ENCODE measurements around the gene MAML2.
A peak's percentile ranks its signal among the peaks of the same experiment; 100 is the strongest.

Gene MAML2

DNA sequence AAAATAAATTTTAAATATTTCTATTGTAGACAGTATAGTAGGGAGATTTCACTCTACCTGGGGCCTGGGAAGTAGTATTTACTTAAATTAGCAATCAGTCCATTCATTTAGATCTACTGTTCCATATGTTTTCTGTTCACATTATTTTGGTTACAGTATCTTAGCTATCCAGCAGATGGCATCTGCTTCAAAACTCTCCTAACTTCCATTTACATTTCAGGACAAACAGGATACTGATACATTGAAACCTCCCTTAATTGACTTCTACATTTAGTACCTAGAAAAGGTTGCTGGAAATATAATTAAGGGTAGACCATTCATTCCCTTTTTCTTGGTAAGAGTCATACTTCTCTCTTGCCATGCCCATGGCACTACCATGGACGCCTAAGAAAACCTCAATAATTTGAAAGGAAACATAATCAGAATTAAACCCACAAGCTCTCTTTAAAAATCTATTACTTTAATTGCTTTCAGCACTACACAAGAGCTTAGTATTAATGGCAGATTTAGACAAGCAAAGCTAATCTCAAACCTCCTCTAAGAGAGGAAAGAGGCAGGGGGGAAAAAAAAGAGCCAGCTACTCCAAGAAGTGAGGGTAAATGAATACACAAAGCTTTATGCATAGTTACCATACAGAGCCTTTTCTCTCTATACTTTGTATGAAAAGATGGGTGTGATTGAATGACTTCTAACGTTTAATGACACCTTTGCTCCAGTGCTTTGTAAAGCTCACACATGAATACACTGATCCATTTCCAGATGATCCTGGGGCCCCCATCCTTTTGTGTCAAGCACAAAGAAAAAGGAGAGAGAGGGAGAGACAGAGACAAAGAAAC is 287.9 kb downstream of the MAML2 start:
- peak; percentile 80 for FAIRE-seq

DNA sequence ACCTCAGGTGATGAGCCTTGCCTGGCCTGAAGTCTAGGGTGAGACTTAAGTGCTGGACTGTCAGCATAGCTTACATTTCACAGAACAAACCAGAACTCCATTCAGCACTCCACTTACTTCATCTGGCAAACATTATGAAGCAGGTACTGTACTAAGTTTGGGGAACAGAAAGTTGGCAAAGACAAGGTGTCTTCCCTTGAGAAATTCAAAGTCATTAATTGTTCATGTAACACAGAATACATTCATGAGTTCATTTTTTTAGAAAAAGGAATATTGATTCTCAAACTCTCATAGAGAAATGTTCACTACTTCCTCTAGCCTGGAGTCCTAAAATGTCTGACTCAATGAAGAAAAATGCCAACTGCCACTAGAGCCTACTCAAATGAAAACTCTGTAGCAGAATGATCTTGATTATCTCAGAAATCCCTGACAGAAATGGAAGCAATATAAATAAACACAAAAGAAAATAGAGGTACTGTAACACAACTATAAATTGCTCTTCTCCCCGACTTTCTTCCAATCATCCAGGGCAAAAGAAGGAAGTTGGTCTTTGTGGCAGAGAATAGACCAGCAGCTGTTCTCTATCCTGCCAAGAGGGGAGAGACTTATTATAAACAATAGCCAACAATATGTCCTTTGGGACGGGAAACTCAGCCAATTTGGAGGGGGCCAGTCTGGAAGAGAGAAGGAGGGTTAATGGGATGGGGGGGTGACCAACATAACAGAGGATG is 289.9 kb downstream of the MAML2 start:
- FAIRE-seq: no peak

DNA sequence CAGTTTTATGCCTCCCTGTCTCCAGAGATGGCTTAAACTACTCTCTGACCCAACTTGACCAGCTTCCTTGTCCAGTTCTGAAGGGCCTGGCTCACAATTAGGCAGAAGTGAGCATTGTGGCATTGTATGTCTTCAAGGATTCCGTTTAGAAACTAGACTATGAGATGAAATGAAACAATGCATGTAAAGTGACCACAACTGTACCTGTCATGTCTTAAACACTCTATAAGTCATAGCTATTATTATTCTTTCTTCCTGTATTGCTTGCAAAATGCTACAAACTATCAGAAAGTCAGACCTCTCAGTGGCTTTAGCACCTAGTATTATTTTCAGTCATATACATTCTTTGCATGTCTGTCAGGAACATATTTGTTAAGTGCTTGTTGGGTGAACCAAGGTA is 291.2 kb downstream of the MAML2 start:
- FAIRE-seq: no peak

DNA sequence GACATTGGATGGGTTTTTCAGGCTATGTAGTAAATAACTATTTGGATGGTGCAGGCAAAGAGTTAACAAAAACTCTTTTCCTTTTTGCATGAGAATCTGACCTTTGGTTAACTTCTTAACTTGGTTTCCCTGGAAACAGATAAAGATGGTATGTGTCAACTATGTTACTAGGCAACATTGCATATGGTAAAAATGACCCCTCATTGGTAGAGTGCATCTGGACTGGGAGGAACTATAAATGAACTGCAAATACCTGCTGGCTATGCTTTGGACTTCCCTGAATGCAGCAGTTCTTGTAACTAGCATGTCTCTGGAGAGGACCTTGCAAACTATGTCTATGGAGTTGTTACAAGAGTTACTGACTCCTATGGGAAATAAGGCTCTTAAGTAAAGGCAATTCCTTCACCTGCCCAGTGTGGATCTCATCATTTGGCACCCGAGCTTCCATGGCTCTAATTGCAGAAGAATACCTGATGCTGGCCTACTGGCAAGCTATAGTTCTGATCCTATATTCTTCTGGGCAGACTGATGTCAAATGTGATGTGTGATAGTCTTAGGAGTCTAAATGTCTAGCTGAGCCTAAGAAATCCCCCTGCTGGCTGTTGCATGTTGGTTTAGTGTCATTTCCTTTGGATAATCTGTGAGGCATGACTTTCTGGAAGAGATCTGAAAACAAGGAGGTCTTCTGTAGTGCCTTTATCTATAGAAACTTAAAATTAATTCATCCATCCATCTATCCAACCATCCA is 292.4 kb downstream of the MAML2 start:
- FAIRE-seq: no peak

DNA sequence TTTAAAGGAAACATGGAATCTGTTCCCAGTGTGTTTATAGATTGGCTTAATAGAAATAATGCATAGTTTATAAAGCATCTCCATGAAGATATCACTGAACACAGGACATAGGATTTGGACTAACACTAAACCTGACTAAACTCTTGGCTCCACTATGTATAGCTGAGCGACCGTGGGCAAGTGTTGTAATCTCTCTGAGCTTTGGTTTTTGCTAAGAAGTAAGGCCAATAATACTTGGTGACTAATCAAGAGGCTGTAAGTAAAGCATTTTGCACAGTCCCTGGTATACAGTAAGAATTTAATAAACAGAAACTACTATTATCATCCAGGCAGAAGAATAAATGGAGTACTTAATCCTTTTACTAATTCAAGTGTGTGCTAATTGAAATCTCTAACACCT is 293.6 kb downstream of the MAML2 start:
- no peak for FAIRE-seq

DNA sequence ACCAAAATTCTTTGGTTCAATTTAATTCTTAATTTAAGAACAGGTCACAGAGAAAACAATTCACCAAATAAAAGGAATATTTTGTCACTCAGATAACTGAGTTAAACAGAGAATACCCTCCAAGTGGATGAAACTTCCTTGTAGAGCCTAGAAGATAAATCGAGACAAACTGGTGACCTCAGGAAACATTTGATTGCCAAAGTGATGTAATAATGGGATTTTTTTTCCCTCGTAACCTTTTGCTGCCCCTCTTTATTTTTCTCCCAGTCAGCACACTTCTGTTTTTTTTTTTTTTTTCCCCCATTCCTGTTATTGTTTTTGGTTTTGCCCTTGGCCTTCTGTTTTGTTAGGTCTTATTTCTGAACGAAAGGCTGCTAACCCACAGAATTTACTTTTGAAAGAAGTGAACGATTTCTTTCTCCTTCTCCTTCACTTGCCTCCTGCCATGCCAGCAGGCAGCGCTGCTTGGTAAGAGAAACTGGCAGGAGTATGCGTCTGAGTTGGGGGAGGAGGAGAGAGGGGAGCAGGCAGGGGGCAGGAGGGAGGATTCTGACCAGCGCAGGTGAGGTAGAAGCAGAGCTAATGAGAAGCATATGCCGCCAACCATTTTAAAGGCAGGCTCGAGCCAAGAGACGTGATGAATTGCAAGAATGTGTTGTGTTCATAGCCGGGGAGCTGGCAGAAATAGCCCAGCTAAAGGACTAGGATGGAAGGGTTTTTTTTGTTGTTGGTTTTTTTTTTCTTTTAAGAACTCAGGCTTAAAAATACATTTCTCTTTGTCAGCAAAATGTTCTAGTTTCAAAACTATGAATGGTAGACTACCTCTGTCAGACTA is 297.2 kb downstream of the MAML2 start:
- no peak for FAIRE-seq

DNA sequence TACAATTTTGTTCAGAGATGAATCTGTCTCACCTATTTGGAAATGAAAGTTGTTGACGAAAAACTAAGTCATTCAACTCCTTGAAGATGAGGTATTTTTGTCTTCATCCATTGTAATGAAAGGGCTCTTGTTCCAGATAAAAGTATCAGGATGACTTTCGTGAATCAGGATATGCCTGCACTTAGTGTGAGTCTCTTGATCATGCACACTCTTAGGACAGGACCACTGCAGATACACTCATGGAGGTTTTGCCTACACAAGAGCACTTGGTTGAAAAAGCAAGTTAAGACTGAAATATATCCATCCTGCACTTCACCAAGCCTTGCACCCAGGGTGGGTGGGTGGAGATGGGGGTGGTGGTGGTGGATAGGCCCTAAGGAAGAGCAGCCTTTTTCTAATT is 298.2 kb downstream of the MAML2 start:
- no peak for FAIRE-seq

DNA sequence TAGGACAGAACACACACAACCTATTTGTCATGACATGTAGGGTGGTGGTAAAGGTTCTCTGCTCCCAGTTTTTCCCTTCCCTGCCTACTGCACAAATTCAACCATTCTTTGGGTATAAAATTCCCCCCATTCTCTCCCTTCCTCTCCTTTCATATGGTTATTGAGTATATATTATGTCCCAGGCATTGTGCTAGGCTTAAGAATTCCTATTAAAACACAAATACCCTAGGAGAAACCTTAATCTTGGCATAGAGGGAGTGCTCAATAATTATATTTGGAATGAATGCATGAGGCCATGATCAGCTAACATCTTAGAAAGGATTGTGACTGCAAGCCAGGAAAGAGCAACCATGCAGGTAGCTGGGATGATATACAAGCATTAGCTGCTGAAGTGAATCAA is 298.7 kb downstream of the MAML2 start:
- no peak for FAIRE-seq

DNA sequence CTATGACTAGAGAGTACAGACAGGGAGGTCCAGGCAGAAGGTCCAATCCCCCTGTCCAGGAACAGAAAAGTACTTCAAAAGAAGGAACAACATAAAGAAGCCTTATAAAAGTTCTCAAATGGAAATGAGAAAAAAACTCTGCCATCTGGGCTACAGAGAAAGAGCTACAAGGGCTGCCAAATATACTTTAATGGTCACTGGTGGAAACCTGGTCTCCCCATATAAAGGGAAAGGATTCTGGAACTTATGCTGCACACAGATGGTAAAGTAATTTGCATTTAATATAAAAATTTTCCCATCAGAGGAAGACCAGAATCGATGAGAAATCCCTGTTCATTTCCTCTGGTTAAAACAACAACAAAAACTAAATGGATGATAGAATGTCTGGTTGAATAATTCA is 299.7 kb downstream of the MAML2 start:
- no peak for FAIRE-seq

DNA sequence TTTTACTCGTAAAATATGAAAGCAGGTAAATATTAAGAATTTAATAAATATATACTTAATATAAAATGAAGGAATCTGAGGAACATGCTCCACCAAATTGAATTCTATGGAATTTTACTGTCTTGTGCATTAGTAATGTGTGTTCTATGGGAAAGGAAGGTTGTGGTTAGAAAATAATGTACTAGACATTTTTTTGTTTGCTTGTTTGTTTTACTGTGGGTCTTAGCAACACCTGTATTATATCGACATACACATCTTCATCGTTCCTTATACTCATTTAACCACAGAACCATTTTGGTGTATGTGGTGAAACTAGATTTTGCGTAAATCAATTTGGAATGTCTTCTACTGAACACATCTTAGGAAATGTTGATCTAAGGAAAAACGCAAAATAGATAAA is 304.9 kb downstream of the MAML2 start:
- FAIRE-seq: no peak

DNA sequence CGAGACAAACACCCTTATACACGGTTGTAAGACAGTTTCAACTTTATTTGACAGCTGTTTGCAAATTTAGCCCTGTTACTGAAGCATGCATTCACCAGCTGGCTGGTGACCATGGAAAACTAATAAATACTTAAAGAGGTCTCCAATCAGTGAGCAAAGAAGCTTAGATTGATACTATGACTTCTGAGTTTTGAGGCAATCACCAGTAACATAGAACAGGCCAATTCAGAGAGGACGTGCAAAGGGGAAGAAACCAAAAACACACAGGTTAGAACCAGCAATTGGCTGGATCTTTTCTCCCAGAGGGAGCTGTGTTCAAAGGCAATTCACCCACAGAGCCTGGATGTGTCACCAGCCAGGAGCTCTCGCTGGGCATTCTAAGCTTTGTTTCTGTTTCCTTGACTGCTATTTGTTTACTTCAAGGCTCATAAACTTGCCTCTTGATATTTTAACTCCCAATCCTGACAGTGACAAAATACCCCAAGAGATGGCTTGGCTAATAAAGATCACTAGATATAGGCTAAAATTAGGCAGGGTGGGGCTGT is 305.5 kb downstream of the MAML2 start:
- FAIRE-seq: no peak

DNA sequence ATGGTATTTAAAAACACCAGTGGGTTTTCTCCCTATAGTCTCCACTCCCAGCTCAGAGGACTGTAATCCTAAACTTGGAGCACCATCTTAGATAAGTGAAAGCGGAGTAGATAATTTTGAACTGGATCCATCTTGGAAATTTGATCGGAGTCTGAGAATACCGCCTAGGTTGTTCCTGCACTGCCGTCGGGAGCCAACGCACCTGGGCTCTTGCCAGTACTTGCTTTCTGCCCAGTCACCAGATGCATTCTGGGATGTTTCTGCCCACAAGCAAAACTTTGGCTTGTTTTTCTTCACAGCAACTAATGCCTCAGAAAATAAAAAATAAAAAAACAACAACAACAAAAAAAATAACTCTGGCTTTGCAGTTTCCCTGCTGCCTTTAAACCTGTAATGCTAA is 306.1 kb downstream of the MAML2 start:
- FAIRE-seq: no peak

DNA sequence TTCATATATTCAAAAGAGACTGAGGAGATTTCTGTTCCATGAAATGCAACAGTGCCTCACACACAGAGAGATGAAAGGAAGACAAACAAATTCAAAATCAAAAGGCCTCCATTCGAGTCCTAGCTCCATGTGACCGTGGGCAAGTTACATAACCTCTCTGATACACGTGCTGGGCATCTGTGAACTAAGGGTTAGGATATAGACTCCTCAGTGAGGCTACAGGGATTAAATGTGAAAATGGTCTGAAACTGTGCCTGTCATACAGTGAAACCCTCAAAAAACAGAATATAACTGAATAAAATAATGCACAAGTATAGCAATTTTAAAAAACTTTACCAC is 307.3 kb downstream of the MAML2 start:
- no peak for FAIRE-seq

DNA sequence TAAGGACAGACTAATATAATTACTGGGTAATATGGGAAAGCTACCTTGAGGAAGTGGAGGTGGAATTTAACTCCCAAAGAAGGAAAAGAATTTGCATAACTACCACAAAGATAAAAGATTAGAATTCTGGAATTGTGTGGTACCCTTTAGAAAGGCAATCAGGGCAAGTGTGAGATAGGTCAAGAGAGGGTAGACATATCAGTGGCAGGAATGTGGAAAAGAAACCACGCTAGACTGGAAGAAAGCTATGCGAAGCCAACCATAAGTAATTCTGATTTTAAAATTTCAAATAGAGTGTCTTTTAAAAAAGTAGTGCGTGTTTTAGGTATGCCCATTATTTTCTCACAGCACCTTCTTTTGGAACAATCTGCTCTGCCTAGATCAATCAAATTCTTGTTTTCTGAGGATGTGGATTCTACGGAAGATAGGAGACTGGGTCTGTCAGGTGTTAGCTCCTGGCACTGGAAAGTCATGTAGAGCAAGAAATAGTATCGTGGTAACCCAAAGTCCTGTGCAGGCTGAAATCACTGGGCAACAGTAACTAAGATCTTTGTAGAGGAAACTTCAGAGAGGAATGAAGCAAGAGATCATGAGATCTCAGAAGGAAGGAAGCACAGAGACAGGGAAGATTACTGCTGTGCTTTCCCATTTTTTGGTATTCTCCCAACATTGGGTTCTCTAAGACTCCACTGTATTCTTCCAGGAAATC is 307.8 kb downstream of the MAML2 start:
- FAIRE-seq: no peak

DNA sequence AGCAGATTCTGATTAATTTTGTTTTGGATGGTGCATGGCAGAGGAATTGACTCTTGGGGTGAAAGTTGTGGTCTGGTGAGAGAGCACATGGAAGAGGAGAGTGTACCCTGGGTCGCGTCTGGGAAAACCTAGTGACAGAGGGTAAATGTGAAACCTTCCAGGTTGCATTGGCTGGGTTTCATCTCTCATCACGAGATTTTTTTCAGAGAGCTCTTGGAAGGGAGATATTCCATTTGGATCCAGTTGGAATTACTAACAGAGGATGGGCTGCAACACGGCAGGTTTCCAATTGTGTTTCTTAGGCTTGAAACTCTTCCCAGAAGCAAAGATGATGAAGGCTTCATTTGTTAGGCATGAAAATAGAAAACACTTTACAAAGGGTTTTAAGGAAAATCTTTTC is 309.4 kb downstream of the MAML2 start:
- no peak for FAIRE-seq

DNA sequence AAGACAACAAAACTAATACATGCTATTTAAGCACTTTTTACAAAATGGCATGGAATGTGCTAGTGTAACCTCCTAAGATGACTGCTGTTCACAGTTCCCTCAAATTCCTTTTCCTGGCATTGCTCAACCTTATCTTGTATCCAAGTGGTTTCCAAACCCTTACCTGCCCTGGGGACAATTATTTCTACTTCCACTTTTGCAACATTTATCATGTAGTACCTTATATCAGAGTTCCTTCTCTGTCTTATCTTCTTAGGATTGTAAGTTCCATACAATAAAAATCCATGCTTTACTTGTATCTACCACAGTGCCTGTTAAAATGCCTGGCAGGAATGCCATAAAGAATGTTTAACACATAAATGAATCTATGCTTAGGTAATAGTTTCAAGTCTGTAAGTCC is 309.9 kb downstream of the MAML2 start:
- no peak for FAIRE-seq

DNA sequence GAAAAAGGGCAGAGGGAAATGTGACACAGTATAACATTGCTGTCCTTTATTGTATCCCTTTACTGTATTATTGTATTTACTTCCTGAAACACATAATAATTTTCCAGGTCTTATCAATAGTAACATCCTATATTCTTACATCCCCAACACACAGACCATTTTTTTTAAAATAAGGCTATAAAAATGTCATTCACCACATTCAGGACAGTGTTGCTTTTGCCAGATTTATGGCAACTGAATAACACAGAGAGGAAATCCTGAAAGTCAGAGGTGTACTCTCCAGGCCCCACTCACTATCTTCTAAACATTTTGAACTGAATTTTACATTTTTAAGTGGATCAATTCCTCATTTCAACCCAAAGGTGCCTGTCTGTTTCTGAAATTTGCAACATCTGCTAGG is 314.2 kb downstream of the MAML2 start:
- no peak for FAIRE-seq

DNA sequence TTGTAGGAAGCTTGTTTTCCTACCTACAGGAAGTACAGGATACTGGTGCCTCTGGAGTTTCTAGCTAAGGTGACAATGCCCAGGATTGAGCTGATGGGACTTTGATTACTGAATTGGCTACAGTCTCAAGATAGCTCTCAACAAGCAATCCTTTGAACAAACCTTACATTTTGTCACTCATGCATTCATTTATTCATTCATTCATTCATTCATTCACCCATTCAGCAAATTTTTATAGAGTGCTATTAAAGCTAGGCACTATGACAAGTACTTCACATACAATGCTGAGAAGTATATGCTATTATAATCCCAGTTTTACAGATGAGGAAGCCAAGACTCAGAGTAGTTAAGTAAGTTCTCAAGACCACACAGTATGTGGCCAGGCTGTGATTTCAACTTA is 316.0 kb downstream of the MAML2 start:
- FAIRE-seq: no peak

DNA sequence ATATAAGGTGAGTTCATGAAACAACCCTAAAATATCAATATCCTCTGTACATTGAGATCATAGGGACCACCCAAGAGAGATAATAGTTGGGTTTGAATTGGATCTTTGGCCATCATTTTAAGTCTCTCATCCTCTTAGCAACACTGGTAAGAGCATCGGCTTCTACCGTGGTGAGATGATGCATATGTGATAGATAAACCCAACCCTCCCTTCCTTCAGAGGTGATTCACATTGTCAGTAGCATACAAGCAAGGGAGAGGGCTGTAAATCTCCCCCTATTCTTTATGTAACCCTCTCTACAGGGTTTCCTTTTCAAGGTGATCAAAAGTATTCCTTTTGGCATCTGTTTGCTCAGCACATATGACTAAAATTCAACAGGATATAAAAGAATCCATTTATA is 316.7 kb downstream of the MAML2 start:
- FAIRE-seq: no peak

DNA sequence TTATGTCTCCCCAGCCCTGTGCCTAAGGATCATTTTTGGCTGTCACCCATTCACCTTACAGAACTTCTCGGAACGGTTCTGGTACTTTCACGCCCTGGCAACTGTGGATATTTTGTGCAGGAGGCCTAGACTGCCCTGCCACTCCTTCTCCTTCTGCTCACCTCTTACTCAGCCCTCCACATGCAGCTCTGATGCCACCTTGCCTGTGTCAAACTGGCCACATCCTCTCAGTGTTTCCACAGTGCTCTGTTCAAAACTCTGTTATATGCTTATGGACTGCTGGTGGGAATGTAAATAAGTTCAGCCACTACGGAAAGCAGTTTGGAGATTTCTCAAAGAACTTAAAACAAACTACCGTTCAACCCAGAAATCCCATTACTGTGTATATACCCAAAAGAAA is 318.3 kb downstream of the MAML2 start:
- FAIRE-seq: no peak

DNA sequence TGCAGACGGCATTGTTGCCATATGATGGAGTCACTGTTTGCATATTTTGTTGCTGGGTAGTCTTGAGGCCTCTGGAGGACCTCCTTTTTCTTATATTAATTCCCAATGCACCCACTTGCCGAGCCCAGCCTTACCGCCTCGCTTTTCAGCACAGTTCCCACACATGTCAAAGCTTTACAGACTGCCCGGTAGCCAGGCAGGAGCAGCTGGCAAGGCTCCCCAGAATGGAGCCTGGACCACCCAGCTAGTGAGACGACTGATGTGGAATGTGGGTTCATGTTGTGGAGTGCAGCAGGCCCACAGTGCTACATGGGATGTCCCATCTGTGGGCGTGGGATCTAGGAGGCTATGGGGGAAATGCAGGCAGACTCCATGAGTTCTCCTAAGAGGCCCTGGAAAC is 319.7 kb downstream of the MAML2 start:
- no peak for FAIRE-seq
